Astrocyte of the cerebellum (primary cell): Measurements from ENCODE around the gene LNX1.

Source experiments
- DNase-seq: peaks from one replicate; pipeline ENCODE4 v3.0.0-alpha.2; 2011; ENCODE audit warnings: low read depth
- H3K4me3 ChIP-seq: 2 replicates; pipeline ENCODE4 v1.5.1; 2011; ENCODE audit warnings: mild to moderate bottlenecking, low read depth, low read length, moderate library complexity
- in situ Hi-C: cut with HindIII; loops from 2 replicates; pipeline ENCODE4 v1.10.0; 2017; ENCODE audit warnings: low sequenced_read_pairs
- TF ChIP-seq, protein P1 (sequence below): IDR thresholded peaks from 2 replicates; pipeline ENCODE4 v1.5.1; 2012; ENCODE audit warnings: low read length, low read depth, moderate library complexity, mild to moderate bottlenecking; ENCODE audit errors: missing control alignments

LNX1 gene

DNA sequence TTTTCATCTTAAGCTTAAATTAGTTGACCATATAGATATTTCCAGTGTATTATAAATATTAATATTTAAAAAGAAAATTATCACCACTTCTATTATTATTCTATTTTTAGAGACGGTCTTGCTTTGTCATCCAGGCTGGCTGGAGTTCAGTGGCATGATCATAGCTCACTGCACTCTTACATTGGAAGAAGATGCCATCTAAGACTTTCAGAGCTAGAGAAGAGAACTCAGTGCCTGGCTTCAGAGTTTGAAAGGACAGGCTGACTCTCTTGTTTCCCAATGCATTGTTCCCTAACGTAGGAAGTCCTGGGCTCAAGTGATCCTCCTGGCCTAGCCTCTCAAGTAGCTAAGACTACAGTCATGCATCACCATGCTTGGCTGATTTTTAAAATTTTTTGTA, 137.9 kb downstream of the LNX1 start:
- in situ Hi-C loops: no loop called here

DNA sequence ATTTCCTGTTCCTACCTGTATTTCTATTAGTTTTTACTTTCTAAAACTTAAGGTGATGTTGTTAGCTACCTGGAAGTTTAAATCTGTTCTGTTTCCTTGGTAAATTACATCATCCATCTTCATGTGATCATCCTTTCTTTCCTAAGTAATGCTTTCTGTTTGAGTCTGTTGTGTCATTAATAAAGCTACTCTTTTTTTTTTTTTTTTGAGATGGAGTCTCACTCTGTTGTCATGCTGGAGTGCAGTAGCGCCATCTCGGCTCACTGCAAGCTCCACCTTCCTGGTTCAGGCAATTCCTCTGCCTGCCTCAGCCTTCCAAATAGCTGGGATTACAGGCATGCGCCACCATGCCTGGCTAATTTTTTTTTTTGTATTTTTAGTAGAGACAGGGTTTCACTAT, 140.5 kb downstream of the LNX1 start:
- no peak for DNase-seq
- TF ChIP-seq, protein P1, sequence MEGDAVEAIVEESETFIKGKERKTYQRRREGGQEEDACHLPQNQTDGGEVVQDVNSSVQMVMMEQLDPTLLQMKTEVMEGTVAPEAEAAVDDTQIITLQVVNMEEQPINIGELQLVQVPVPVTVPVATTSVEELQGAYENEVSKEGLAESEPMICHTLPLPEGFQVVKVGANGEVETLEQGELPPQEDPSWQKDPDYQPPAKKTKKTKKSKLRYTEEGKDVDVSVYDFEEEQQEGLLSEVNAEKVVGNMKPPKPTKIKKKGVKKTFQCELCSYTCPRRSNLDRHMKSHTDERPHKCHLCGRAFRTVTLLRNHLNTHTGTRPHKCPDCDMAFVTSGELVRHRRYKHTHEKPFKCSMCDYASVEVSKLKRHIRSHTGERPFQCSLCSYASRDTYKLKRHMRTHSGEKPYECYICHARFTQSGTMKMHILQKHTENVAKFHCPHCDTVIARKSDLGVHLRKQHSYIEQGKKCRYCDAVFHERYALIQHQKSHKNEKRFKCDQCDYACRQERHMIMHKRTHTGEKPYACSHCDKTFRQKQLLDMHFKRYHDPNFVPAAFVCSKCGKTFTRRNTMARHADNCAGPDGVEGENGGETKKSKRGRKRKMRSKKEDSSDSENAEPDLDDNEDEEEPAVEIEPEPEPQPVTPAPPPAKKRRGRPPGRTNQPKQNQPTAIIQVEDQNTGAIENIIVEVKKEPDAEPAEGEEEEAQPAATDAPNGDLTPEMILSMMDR: no peak
- in situ Hi-C loops: no loop called here
- no peak overlapping the region for H3K4me3 ChIP-seq

More for the DNA sequence above, 137.9 kb downstream of the LNX1 start:
- no peak for DNase-seq
- TF ChIP-seq, protein P1: no peak
- H3K4me3 ChIP-seq: no peak overlapping the region

DNA sequence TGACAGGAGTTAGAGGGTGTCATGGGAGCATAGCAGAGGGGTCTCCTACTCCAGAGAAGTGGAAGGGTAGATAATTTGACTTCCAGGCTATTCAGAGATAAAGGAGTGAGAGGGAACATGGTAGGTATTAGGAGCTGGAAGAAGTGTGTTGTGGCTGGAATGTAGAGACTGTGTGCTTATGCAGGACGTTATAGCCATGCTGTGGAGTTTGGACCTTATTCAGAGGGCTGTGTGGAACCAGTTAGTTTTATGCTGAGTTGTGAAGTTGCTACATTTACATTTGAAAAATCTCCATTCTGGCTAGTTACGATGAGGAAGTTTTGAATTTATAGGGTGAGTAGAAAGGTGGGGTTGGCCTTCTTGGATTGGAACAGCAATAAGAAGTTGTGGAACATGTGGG, 146.3 kb downstream of the LNX1 start:
- DNase-seq: no peak
- no peak overlapping the region for H3K4me3 ChIP-seq
- TF ChIP-seq, protein P1: no peak
- in situ Hi-C loops: no loop called here

DNA sequence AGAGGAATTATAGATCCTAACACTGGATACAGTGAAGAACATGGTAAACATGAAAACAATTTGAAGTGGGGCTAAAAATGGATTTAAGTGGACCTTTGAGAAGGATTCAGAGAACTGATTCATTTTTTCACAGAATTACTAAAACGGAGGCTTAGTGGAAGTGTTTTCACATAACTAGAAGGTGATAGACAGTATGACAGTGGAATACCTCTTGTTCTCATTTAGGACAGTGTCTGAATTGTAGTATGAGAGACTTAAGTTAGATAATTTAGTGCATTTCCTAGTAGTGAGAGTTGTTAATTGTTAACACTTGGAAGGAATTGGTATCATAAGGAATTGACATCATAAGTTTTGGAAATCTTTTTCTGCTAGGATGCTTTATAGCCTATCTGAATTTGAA, 149.7 kb downstream of the LNX1 start:
- in situ Hi-C loops: no loop called here
- DNase-seq: no peak
- H3K4me3 ChIP-seq: no peak overlapping the region
- TF ChIP-seq, protein P1: no peak

DNA sequence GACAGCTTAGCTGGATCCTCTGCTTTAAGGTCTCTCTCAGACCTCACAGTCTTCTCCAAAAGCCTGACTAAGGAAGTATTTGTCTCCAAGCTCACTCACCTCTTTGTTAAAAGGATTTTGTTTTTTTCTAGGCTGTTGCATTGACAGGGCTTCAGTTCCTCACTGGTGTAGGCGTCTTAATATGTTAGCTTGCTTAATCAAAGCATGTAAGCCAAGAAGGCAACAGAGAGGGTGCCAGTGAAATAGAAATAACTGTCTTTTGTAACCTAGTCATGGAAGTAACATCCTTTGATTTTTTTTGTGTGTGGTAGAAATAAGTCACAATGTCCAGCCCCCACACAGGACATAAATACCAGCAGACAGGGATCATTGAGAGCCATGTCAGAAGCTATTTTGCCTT, 155.0 kb downstream of the LNX1 start:
- H3K4me3 ChIP-seq: no peak overlapping the region
- TF ChIP-seq, protein P1: no peak
- no peak for DNase-seq
- in situ Hi-C loops: loop anchor here (5.0 kb wide), 1 partner anchor 49 kb away; no protein-coding TSS in a partner anchor

DNA sequence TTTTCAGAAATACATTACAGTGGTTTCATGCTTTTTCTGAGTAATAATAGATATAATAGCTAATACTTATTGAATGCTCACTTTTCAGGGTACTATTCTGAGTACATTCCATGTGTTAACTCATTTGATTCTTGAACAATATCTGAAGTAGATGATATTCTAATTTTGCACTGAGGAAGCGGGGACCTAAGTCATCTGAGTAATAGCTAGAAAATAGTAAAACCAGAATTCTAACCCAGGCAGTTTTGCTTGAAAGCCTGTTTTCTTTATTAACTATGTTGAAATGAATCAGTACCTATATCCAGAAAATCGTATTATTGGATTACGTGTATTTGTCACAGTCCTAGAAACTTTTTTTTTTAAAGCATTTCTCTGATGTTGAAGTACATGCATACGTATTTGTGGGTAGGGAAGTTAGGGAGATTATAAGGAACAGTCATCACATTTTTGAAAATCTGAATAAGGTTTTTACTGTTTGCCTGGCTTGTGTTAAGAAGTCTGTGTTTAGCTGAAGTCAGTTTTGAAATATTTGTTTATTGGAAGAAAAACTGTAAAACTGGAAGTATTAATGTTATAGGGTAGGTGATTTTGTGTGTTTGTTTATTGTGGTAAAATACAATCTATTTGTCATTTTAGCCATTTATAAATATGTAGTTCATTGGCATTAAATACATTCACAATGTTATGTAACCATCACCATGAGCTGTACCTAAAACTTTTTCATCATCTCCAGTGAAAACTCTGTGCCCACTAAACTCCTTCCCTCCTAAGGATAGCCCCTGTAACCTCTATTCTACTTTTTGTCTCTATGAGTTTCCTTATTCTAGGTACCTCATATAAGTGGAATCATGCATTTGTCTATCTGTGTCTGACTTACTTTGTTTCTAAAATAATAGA, 158.5 kb downstream of the LNX1 start:
- TF ChIP-seq, protein P1: no peak
- no peak overlapping the region for H3K4me3 ChIP-seq
- DNase-seq: no peak
- in situ Hi-C loops: no loop called here
